Esophagus muscularis mucosa (tissue), 4 donors: Measurements from ENCODE around the gene CLCA1. TPM values are rescaled to one million over a fixed set of nuclear protein-coding genes. Genes with fewer than 3 reads are reported as not detected.
A peak's percentile ranks its signal among the peaks of the same experiment; 100 is the strongest.

Experiments used
- DNase-seq: peaks from one replicate; pipeline ENCODE4 v3.0.0-alpha.2; 2017; ENCODE audit errors: extremely low spot score
- H3K27ac ChIP-seq, 4 donors: fragments of 200-600 bp; sonication (generic); replicated peaks in 1 of 4; 1 replicate in 3 of 4; 2 replicates in 1 of 4; pipeline ENCODE4 v1.5.1; 2016 to 2019; ENCODE audit warnings: mild to moderate bottlenecking in 1 of 4
- H3K27me3 ChIP-seq, 4 donors: fragments of 200-600 bp; sonication (generic); one replicate each; pipeline versions ENCODE4 v1.5.1 to v1.6.0; 2016 to 2019
- H3K36me3 ChIP-seq, 4 donors: fragments of 200-600 bp; sonication (generic); one replicate each; pipeline ENCODE4 v1.5.1; 2016 to 2019
- H3K4me1 ChIP-seq, 4 donors: fragments of 200-600 bp; sonication (generic); one replicate each; pipeline ENCODE4 v1.5.1; 2016 to 2019
- H3K4me3 ChIP-seq, 4 donors: fragments of 200-600 bp; sonication (generic); 1 replicate in 2 of 4; 2 replicates in 2 of 4; pipeline ENCODE4 v1.5.1; 2016 to 2019; ENCODE audit warnings: mild to moderate bottlenecking in 4 of 4, moderate library complexity in 1 of 4
- H3K9me3 ChIP-seq, 4 donors: fragments of 200-600 bp; sonication (generic); 1 replicate in 3 of 4; 2 replicates in 1 of 4; pipeline ENCODE4 v1.5.1; 2016 to 2019
- EP300 ChIP-seq: sonication (generic); formaldehyde crosslinking; IDR thresholded peaks from one replicate; pipeline ENCODE4 v1.6.1; 2017; ENCODE audit warnings: antibody characterized with exemption
- POLR2A ChIP-seq: fragments of 450-650 bp; IDR thresholded peaks from one replicate; pipeline ENCODE4 v1.6.1; 2017; ENCODE audit warnings: antibody characterized with exemption, moderate library complexity, mild to moderate bottlenecking, low read depth
- POLR2AphosphoS5 ChIP-seq, 2 donors: sonication (generic); formaldehyde crosslinking; IDR thresholded peaks; one replicate each; pipeline ENCODE4 v1.6.1; 2017; ENCODE audit warnings: antibody characterized with exemption in 2 of 2
- WGBS: methylation state at CpG from one replicate; pipeline ENCODE4 v1.1.5; 2018; 5-methylcytosine and 5-hydroxymethylcytosine counted together
- intact Hi-C: fragments of 100-400 bp; cut with DNase I; formaldehyde crosslinking; loops from one replicate; pipeline ENCODE4 v1.15.1; 2023
- total RNA-seq, 4 donors: library from RNA; depleted of rRNA; stranded (reverse); fragments of >200 nt; gene quantifications; one replicate each; pipeline versions ENCODE4 v1.1.0 to v1.2.1, GENCODE V29; 2016
- TF ChIP-seq, protein P1 (sequence below), 3 experiments: fragments of 200-600 bp in 2 of 3; fragments of 450-650 bp in 1 of 3; sonication (generic) in 2 of 3; IDR thresholded peaks; one replicate each; pipeline ENCODE4 v1.5.1; 2017 to 2019; ENCODE audit warnings: antibody characterized with exemption in 3 of 3, mild to moderate bottlenecking in 2 of 3, moderate library complexity in 1 of 3

Gene CLCA1
- total RNA-seq, 4 donors from 2014 or later: 0.11 TPM; not detected in 3

DNA sequence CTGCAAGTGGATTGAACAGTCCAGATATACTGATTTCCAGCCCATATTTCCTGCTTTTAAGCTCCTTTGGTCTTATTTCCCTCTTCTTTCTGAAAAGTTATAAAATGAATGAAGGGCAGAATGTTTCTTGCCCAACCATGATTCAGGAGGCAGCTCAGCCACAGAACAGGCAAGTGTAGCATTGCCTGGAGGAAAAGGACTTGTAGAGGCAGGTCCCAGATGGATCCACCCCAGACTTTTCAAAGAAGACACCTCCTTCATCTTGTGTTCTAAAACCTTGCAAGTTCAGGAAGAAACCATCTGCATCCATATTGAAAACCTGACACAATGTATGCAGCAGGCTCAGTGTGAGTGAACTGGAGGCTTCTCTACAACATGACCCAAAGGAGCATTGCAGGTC, 44.9 kb upstream of the CLCA1 start, which contains the start of gene CLCA2:
TSS of gene CLCA2 (plus strand) at position 299 of the 400 bp plus-strand sequence. CDS start at position 376, 77 bp downstream.
- TF ChIP-seq EP300: no peak
- TF ChIP-seq, protein P1, sequence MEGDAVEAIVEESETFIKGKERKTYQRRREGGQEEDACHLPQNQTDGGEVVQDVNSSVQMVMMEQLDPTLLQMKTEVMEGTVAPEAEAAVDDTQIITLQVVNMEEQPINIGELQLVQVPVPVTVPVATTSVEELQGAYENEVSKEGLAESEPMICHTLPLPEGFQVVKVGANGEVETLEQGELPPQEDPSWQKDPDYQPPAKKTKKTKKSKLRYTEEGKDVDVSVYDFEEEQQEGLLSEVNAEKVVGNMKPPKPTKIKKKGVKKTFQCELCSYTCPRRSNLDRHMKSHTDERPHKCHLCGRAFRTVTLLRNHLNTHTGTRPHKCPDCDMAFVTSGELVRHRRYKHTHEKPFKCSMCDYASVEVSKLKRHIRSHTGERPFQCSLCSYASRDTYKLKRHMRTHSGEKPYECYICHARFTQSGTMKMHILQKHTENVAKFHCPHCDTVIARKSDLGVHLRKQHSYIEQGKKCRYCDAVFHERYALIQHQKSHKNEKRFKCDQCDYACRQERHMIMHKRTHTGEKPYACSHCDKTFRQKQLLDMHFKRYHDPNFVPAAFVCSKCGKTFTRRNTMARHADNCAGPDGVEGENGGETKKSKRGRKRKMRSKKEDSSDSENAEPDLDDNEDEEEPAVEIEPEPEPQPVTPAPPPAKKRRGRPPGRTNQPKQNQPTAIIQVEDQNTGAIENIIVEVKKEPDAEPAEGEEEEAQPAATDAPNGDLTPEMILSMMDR (IDR thresholded peaks at IDR 0.05): no peak
- no peak within 1 kb of the TSS for H3K4me3 ChIP-seq
- no peaks in the 10 kb centered on the region for H3K4me1 ChIP-seq
- no peak within 1 kb of the TSS for H3K27ac ChIP-seq
- H3K9me3 ChIP-seq: no peaks in the 10 kb centered on the region
- H3K27me3 ChIP-seq: no peaks in the 10 kb centered on the region
- DNase-seq: no peak
- no peaks in the 10 kb centered on the region for H3K36me3 ChIP-seq
- intact Hi-C loops: no loop called here

DNA sequence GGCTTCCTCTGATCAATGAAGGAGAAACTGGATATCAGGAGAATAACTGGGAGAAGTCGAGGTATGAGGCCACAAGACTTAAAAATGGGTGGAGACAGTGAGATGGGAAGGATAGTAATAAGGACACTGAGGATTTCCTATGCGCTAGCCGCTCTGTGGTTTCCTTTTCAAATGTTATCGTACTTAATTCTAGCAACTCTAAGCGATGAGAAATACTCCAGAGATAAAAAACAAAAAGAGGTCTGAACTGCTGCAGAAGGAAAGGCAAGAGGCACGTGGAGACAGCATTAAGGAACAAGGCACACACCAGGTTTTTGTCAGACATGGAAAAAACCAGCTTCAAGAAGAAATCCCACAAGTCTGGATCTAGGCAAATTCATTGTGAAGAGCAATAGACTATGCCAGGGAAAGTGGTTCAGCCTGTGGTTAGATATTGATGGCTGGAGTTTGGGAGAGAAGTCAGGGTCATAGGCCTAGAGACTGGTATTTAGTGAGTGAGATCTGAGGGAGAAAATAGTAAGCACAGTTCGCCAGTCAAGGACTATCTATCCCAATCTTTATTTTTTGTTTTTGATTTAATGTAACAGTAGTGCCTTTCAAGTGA, 39.5 kb upstream of the CLCA1 start:
- TF ChIP-seq POLR2AphosphoS5 (IDR thresholded peaks at IDR 0.05): no peak
- Histone ChIP-seq H3K4me1 (peaks cover 6 to 14% (median 8%) of the 10 kb centered on the region in 4 donors), H3K27me3 (no peaks in the 10 kb centered on the region), H3K4me3 (no peak overlapping the region), H3K9me3 (no peaks in the 10 kb centered on the region), H3K27ac (peak overlapping the region in 1 of 4 donors; percentile 15), H3K36me3 (no peaks in the 10 kb centered on the region)
- WGBS: 80% methylated on average over 7 of the region's 7 CpGs
- intact Hi-C loops: no loop called here
- no peak for DNase-seq

DNA sequence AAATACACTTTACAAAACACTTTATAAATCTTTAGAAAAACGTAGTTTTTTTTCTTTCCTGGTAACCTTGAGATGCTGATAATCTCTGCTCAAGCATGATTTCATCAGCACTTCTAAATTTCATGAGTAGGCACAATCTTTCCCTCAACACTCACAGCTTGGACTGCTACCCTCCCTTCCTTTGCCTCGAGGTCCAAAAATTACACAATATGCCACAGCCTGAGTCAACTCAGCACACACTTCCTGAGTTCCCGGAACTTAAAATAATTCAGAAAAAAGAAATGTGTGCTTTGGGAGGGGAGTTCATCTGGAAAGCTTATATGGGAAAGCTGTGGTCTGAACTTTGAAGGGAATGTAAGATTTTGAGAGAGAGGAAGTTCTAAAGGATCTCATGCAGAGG, 38.9 kb upstream of the CLCA1 start:
- Histone ChIP-seq H3K27me3 (no peaks in the 10 kb centered on the region), H3K4me3 (no peak overlapping the region), H3K4me1 (peaks cover 6 to 14% (median 8%) of the 10 kb centered on the region in 4 donors), H3K36me3 (no peaks in the 10 kb centered on the region), H3K9me3 (no peaks in the 10 kb centered on the region), H3K27ac (peak overlapping the region; percentile 29 to 69 (median 54))
- TF ChIP-seq POLR2AphosphoS5 (IDR thresholded peaks at IDR 0.05): peak; percentile 31 to 62
- TF ChIP-seq, protein P1 (IDR thresholded peaks at IDR 0.05): no peak
- intact Hi-C loops: no loop called here
- DNase-seq: no peak
- 20% methylated on average over 3 of the region's 3 CpGs for WGBS

DNA sequence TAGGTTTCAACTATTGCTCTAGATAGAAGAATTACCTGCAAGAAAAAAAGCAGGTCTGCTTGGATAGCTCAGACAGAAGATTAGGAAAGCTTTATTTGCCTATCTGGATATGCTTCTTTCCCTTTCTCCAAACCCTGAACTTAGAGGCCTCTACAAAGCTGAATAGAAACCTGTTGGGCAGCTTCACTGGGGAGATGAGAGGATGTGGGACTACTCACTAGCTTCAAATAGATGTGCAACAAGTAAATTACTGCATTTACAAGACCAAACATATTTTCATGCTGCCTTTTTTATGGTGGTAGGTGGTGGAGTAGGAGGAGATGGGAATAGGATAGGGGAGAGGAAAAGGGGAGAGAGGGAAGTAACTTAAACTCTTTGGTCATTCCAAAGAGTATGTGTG, 38.4 kb upstream of the CLCA1 start:
- no peak for DNase-seq
- Histone ChIP-seq H3K4me1 (peaks cover 6 to 14% (median 8%) of the 10 kb centered on the region in 4 donors), H3K36me3 (no peaks in the 10 kb centered on the region), H3K27me3 (no peaks in the 10 kb centered on the region), H3K27ac (peak overlapping the region; percentile 29 to 69 (median 54)), H3K9me3 (no peaks in the 10 kb centered on the region), H3K4me3 (no peak overlapping the region)
- intact Hi-C loops: no loop called here
- TF ChIP-seq POLR2A: no peak
- TF ChIP-seq POLR2AphosphoS5 (IDR thresholded peaks at IDR 0.05): no peak
- TF ChIP-seq, protein P1 (IDR thresholded peaks at IDR 0.05): no peak
- TF ChIP-seq EP300: no peak

DNA sequence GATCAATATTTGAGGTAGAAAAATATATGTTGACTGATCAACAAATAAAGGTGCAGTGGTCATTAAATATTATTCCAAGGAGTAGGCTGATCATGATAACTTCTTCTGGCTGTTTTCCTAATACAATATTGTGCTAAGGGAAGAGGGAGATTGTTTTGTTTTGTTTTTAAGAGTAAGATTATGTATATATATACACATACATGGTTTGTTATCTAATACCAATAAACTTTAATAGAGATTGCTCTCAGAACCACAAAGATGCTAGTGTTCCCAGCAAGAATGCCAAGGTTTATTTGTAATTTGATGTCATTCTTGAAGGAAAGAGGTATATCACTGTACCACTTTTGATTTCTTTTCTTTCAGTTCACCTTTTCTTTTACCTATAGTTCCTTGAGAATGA, 34.7 kb upstream of the CLCA1 start:
- Histone ChIP-seq H3K4me1 (peaks cover 6 to 13% (median 8%) of the 10 kb centered on the region in 4 donors), H3K4me3 (no peak overlapping the region), H3K36me3 (no peaks in the 10 kb centered on the region), H3K27ac (no peak overlapping the region), H3K27me3 (peaks cover 0 to 4% (median 0%) of the 10 kb centered on the region in 4 donors), H3K9me3 (no peaks in the 10 kb centered on the region)
- TF ChIP-seq, protein P1 (IDR thresholded peaks at IDR 0.05): no peak
- TF ChIP-seq EP300 (no peak), POLR2A (no peak), POLR2AphosphoS5 (IDR thresholded peaks at IDR 0.05) (no peak)
- intact Hi-C loops: no loop called here
- DNase-seq: no peak
